Measurements from ENCODE around the gene TMEM208. TPM values are rescaled to one million over a fixed set of nuclear protein-coding genes. Genes with fewer than 3 reads are reported as not detected.

The TMEM208 gene
- total RNA-seq (10 to 100 TPM; 22.3 to 42.2 TPM), polyA plus RNA-seq (100 to 1,000 TPM in 1 of 2 donors, 10 to 100 TPM in 1; 98.2 to 140 TPM)

DNA sequence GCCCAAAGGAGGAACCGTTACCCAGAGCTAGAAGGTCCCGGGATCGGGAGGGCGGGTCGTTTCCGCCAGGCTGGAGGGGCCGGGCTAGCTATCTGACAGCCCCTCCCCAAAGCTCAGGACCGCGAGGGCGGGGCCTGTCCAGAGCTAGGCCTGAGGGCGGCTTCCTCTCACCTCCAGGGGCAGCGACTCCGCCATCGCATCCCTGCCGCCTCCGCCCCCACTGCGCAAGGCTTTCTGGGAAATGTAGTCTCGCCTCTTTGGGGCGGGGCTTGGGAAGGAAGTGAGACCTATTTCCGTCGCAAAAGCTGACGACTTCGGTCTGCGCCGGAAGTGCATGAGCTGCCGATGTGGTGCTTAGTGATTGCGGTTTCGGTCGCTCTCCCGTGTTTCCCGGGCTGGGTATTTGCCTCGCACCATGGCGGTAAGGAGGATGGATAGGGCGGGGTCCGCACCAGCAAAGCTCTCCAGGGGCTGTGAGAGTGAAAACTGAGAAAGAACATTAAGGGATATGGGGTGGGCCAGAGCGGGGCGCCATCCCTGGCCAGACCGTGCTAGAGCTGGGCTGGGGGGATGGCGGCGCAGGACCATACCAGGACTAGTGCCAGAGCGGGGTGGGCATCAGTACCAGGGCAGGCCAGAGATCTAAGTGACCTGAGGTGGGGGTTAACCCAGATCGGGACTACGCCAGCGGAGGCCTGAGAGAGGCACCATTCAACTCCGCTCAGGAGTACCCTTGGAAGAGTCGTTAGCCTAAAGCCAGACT is at the start of gene TMEM208:
TSS of gene TMEM208 (plus strand) at position 327 of the 763 bp plus-strand sequence. CDS start at position 416, 89 bp downstream.
- Histone ChIP-seq H3K27me3 (ENCODE audit: control insufficient read depth in 4 of 4, insufficient read depth in 4 of 4, low read length in 3 of 4) (no peaks in the 10 kb centered on the region), H3K4me1 (ENCODE audit: control insufficient read depth in 4 of 4, insufficient read depth in 4 of 4, low read length in 3 of 4) (peaks cover 2 to 47% (median 30%) of the 10 kb centered on the region in 4 donors), H3K27ac (ENCODE audit: low read depth in 1 of 2, low read length in 2 of 2) (peak within 1 kb of the TSS; percentile 49 to 70), H3K36me3 (ENCODE audit: control insufficient read depth in 4 of 4, insufficient read depth in 3 of 4, low read depth in 1 of 4, low read length in 3 of 4) (peaks cover 7 to 19% (median 17%) of the 10 kb centered on the region in 4 donors), H3K4me3 (ENCODE audit: low read depth in 1 of 3, low read length in 3 of 3) (peak within 1 kb of the TSS; percentile 81 to 98 (median 93)), H3K9me3 (ENCODE audit: control insufficient read depth in 4 of 4, low read length in 3 of 4) (no peaks in the 10 kb centered on the region), H3K9ac (ENCODE audit: low read depth in 1 of 2, low read length in 2 of 2) (peak within 1 kb of the TSS; percentile 84 to 93)
- under 1% methylated on average over 46 of the region's 46 CpGs for WGBS
- peak; percentile 99 for DNase-seq (ENCODE audit: low spot score)
- TF ChIP-seq FOXA2 (IDR thresholded peaks at IDR 0.05) (no peak), RXRA (IDR thresholded peaks at IDR 0.05) (peak; percentile 30 to 48), HNF4A (conservative IDR thresholded peaks at IDR 0.05) (peak in 1 of 2 donors; percentile 32), FOXA1 (IDR thresholded peaks at IDR 0.05) (peak; percentile 85), GABPA (IDR thresholded peaks at IDR 0.05 in 1 of 2, conservative IDR thresholded peaks at IDR 0.05 in 1 of 2) (peak; percentile 100), CTCF (IDR thresholded peaks at IDR 0.05; ENCODE audit: low read depth, low read length, missing input control) (peak; percentile 13), NR2F2 (IDR thresholded peaks at IDR 0.05) (peak; percentile 55), REST (IDR thresholded peaks at IDR 0.05) (peak; percentile 53), RAD21 (IDR thresholded peaks at IDR 0.05) (no peak), ZBTB33 (IDR thresholded peaks at IDR 0.05) (peak; percentile 90), EGR1 (IDR thresholded peaks at IDR 0.05; ENCODE audit: low read depth in 2 of 2) (peak; percentile 93 to 97), TAF1 (conservative IDR thresholded peaks at IDR 0.05) (no peak), SP1 (IDR thresholded peaks at IDR 0.05) (peak; percentile 92), MAX (IDR thresholded peaks at IDR 0.05) (no peak), JUND (IDR thresholded peaks at IDR 0.05) (peak in 1 of 2 donors; percentile 23), YY1 (IDR thresholded peaks at IDR 0.05) (peak; percentile 95), HNF4G (IDR thresholded peaks at IDR 0.05) (no peak)
- TF ChIP-seq, protein P1, sequence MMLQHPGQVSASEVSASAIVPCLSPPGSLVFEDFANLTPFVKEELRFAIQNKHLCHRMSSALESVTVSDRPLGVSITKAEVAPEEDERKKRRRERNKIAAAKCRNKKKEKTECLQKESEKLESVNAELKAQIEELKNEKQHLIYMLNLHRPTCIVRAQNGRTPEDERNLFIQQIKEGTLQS (IDR thresholded peaks at IDR 0.05) = no peak
